ENCODE measurements around the gene TSHZ1.

TSHZ1 gene

DNA sequence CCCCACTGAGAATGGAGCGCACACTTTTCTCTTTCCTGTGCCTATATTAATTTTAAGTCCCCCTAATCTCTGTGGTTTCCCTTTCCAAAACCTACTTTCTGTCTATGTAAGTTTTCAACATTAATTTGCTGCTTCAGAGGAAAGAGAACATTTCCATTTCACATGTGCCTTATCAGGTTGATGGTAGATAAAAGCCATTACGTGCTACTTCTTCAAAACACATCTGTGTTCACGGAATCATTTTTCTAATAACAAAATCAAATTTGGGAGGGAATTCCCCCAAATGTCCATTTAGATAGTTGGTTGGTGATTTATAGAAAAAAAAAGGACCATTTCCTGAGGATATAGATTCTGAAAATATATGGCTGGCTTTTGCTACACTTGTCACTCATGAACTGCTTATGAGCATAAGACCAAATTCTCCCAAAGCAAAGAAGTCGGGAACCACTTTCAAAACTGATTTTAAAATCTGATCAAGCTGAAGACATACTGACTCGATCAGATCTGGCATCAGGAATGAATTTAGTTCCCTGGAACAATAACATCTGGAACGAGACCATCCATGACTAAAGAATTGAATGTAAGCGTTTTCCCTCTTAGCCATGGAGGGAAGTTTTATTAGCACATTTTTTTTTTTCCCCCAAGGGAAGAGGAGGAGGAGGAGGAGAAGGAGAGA, 9.9 kb upstream of the TSHZ1 start:
- H3K27ac ChIP-seq (ENCODE audit: extremely low read depth, low read depth, low read length): no peak overlapping the region
- CTCF ChIA-PET: interaction anchor here (0.7 kb wide), 1 partner anchor 1383 kb away, joined by 3 read pairs; no protein-coding TSS in a partner anchor
- TF ChIP-seq, protein P1, sequence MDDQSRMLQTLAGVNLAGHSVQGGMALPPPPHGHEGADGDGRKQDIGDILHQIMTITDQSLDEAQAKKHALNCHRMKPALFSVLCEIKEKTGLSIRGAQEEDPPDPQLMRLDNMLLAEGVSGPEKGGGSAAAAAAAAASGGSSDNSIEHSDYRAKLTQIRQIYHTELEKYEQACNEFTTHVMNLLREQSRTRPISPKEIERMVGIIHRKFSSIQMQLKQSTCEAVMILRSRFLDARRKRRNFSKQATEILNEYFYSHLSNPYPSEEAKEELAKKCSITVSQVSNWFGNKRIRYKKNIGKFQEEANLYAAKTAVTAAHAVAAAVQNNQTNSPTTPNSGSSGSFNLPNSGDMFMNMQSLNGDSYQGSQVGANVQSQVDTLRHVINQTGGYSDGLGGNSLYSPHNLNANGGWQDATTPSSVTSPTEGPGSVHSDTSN (CRISPR knock-in tag; IDR thresholded peaks at IDR 0.05): no peak
- no peak for TF ChIP-seq SCRT2 (tag by site-specific recombination; IDR thresholded peaks at IDR 0.05)
- no peak for TF ChIP-seq ZNF16 (tag by site-specific recombination; IDR thresholded peaks at IDR 0.05; ENCODE audit: low read depth)
- TF ChIP-seq ZBTB21 (tag by site-specific recombination; IDR thresholded peaks at IDR 0.05): no peak
- TF ChIP-seq ZNF138 (tag by site-specific recombination; IDR thresholded peaks at IDR 0.05; ENCODE audit: borderline replicate concordance): no peak
- no peak for TF ChIP-seq ZBTB8A (tag by site-specific recombination; IDR thresholded peaks at IDR 0.05)
- H3K36me3 ChIP-seq (ENCODE audit: control insufficient read depth in 2 of 2, insufficient read depth in 1 of 2, low read length in 2 of 2): peaks cover 3 to 4% of the 10 kb centered on the region in 2 experiments; a peak in 2 of 3 replicates
- H3K4me1 ChIP-seq (ENCODE audit: control insufficient read depth, insufficient read depth, low read length): peaks cover 7% of the 10 kb centered on the region
- H3K4me3 ChIP-seq (ENCODE audit: low read depth, low read length): no peak overlapping the region
- POLR2A ChIA-PET: no interaction called here
- no peaks in the 10 kb centered on the region for H3K9me3 ChIP-seq (ENCODE audit: control insufficient read depth, insufficient read depth, low read depth, low read length)

DNA sequence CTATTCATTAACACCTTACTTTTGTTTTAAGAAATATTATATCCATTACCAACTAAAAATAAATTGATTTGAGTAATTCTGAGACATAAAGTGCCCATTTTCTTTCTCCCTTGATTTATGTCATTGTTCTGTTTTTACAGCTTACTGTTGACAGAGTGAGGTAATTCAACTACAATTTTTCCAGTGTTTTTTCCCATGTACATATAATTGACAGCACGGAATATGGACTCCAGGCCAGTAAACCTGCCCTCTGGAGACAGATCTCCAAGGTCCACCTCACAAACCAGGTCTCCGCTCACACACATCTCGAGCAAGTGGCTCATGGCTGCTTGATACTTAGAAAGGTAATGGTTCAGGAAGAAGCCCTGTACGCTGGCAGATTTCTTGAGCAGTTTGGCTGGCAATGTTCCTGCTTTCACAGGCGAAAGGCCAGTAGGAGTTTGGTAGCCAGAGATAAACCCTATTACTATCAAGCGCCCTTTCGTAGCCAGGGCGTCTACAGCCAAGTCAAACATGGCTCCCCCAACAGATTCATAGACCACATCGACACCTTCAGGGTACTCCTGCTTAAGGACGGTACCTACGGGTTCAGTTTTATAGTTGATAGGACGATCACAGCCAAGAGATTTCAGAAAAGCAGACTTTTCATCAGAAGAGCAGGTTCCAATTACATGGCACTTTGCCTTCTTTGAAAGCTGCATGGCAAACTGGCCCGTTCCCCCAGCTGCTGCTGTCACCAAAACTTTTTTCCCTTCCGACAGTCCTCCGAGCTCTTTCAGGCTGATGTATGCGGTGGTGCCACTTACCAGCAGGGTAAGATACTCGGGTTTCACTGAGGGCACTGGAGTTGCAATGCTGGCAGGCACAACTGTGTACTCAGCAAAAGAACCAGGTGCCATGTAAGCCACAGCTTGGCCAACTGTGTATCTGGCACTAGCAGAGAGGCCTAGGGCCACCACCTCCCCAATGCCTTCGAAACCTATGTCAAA, 9.0 kb upstream of the TSHZ1 start:
- CTCF ChIA-PET: interaction anchor here (0.6 to 0.7 kb wide), 3 partner anchors 264 to 1383 kb away, joined by 3 to 4 read pairs (median 3); no protein-coding TSS in a partner anchor

More for the DNA sequence above, 9.0 kb upstream of the TSHZ1 start:
- TF ChIP-seq ZNF140 (tag by site-specific recombination; IDR thresholded peaks at IDR 0.05) (no peak), ZNF610 (tag by site-specific recombination; IDR thresholded peaks at IDR 0.05; ENCODE audit: borderline replicate concordance) (no peak), ZSCAN30 (tag by site-specific recombination; IDR thresholded peaks at IDR 0.05) (no peak)
- TF ChIP-seq, protein P2, sequence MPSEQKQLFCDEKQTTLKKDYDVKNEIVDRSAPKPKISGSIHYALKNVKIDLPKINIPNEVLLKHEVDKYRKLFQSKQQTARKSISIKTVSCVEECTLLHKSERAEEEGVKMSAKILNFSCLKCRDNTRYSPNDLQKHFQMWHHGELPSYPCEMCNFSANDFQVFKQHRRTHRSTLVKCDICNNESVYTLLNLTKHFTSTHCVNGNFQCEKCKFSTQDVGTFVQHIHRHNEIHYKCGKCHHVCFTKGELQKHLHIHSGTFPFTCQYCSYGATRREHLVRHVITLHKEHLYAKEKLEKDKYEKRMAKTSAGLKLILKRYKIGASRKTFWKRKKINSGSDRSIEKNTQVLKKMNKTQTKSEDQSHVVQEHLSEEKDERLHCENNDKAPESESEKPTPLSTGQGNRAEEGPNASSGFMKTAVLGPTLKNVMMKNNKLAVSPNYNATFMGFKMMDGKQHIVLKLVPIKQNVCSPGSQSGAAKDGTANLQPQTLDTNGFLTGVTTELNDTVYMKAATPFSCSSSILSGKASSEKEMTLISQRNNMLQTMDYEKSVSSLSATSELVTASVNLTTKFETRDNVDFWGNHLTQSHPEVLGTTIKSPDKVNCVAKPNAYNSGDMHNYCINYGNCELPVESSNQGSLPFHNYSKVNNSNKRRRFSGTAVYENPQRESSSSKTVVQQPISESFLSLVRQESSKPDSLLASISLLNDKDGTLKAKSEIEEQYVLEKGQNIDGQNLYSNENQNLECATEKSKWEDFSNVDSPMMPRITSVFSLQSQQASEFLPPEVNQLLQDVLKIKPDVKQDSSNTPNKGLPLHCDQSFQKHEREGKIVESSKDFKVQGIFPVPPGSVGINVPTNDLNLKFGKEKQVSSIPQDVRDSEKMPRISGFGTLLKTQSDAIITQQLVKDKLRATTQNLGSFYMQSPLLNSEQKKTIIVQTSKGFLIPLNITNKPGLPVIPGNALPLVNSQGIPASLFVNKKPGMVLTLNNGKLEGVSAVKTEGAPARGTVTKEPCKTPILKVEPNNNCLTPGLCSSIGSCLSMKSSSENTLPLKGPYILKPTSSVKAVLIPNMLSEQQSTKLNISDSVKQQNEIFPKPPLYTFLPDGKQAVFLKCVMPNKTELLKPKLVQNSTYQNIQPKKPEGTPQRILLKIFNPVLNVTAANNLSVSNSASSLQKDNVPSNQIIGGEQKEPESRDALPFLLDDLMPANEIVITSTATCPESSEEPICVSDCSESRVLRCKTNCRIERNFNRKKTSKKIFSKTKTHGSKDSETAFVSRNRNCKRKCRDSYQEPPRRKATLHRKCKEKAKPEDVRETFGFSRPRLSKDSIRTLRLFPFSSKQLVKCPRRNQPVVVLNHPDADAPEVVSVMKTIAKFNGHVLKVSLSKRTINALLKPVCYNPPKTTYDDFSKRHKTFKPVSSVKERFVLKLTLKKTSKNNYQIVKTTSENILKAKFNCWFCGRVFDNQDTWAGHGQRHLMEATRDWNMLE (tag by site-specific recombination; conservative IDR thresholded peaks at IDR 0.05; ENCODE audit: low read depth): no peak
- TF ChIP-seq, protein P3, sequence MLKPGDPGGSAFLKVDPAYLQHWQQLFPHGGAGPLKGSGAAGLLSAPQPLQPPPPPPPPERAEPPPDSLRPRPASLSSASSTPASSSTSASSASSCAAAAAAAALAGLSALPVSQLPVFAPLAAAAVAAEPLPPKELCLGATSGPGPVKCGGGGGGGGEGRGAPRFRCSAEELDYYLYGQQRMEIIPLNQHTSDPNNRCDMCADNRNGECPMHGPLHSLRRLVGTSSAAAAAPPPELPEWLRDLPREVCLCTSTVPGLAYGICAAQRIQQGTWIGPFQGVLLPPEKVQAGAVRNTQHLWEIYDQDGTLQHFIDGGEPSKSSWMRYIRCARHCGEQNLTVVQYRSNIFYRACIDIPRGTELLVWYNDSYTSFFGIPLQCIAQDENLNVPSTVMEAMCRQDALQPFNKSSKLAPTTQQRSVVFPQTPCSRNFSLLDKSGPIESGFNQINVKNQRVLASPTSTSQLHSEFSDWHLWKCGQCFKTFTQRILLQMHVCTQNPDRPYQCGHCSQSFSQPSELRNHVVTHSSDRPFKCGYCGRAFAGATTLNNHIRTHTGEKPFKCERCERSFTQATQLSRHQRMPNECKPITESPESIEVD (tag by site-specific recombination; IDR thresholded peaks at IDR 0.05): peak; percentile 79
- H3K4me3 ChIP-seq (ENCODE audit: low read depth, low read length): no peak overlapping the region
- peaks cover 3 to 4% of the 10 kb centered on the region in 2 experiments; a peak in 2 of 3 replicates for H3K36me3 ChIP-seq (ENCODE audit: control insufficient read depth in 2 of 2, insufficient read depth in 1 of 2, low read length in 2 of 2)
- peaks cover 15% of the 10 kb centered on the region for H3K4me1 ChIP-seq (ENCODE audit: control insufficient read depth, insufficient read depth, low read length)
- H3K9me3 ChIP-seq (ENCODE audit: control insufficient read depth, insufficient read depth, low read depth, low read length): no peaks in the 10 kb centered on the region
- H3K27ac ChIP-seq (ENCODE audit: extremely low read depth, low read depth, low read length): no peak overlapping the region
- POLR2A ChIA-PET: no interaction called here

Measured in HEK293 (cell line).